ENCODE data around the gene BTG3. TPM values are rescaled to one million over a fixed set of nuclear protein-coding genes. Genes with fewer than 3 reads are reported as not detected.

The BTG3 gene
- total RNA-seq, 2 experiments from 2014 or later: 81.9 to 84.0 TPM

GRCh38 chr21:17545007-17545406 lies 67.7 kb downstream of the BTG3 start:
- Histone ChIP-seq H3K4me3 (ENCODE audit: low read length) (no peak overlapping the region), H3K27me3 (ENCODE audit: control insufficient read depth in 1 of 2, insufficient read depth in 2 of 2, low read length in 2 of 2) (no peaks in the 10 kb centered on the region), H3K9me3 (ENCODE audit: control insufficient read depth in 1 of 2, insufficient read depth in 1 of 2, low read length in 2 of 2) (no peaks in the 10 kb centered on the region), H3K4me1 (ENCODE audit: insufficient read depth, low read length) (no peaks in the 10 kb centered on the region), H3K36me3 (ENCODE audit: insufficient read depth, low read length) (no peaks in the 10 kb centered on the region), H3K27ac (ENCODE audit: low read depth in 1 of 2, low read length in 2 of 2) (no peak overlapping the region)
- Mint-ChIP-seq H3K27me3 (no peaks in the 10 kb centered on the region), H3K9me3 (no peaks in the 10 kb centered on the region), H3K27ac (no peak overlapping the region), H3K4me1 (ENCODE audit: low read depth) (no peaks in the 10 kb centered on the region), H3K4me3 (no peak overlapping the region), H3K36me3 (ENCODE audit: low read depth) (no peaks in the 10 kb centered on the region)
- TF ChIP-seq CTCF (IDR thresholded peaks at IDR 0.05): no peak
- intact Hi-C loops (cut with DNase I, micrococcal nuclease): no loop called here
- ChIA-PET POLR2A (no interaction called here), CTCF (no interaction called here)
- ATAC-seq (ENCODE audit: poor library complexity) (no peak), DNase-seq (no peak)

Other genes with a start within 250 kb of the BTG3 start
- under 1 TPM; 0.52 to 0.53 TPM for gene CXADR, start 99.9 kb downstream of the BTG3 start, total RNA-seq
- 10 to 100 TPM; 40.9 to 42.2 TPM for gene C21orf91, start 206.5 kb upstream of the BTG3 start, total RNA-seq

All from CD4-positive, alpha-beta T cell (primary cell).